CD4-positive, alpha-beta T cell (primary cell): ENCODE results near the gene ADK. TPM values are rescaled to one million over a fixed set of nuclear protein-coding genes. Genes with fewer than 3 reads are reported as not detected.

ENCODE experiments used
- ATAC-seq: fragments of 200-7000 bp; cut with Tn5 transposase; one replicate; pipeline ENCODE4 v1.10.0; 2022; ENCODE audit warnings: mild to moderate bottlenecking; ENCODE audit not compliant: poor library complexity
- CTCF ChIA-PET: fragments of 350-600 bp; sonication (Branson Sonifier 250); formaldehyde crosslinking; loops from one replicate; lab custom pipeline; 2021; ENCODE audit warnings: antibody characterized with exemption, inconsistent platforms; lab: Charles Lee
- POLR2A ChIA-PET: fragments of 350-600 bp; sonication (Branson Sonifier 250); formaldehyde crosslinking; loops from one replicate; lab custom pipeline; 2021; ENCODE audit warnings: antibody characterized with exemption, inconsistent platforms; lab: Charles Lee
- DNase-seq, 14 experiments: peaks; one replicate each; pipeline ENCODE4 v3.0.0-alpha.2; 2013 to 2020; ENCODE audit warnings: mixed read lengths in 2 of 14
- H3K27ac ChIP-seq, 2 donors: one replicate each; pipeline versions ENCODE4 v1.5.1 to v1.7.0; 2013; ENCODE audit warnings: low read length in 2 of 2, low read depth in 1 of 2, mild to moderate bottlenecking in 1 of 2
- H3K27me3 ChIP-seq, 2 experiments: 1 replicate in 1 of 2; 2 replicates in 1 of 2; pipeline versions ENCODE4 v1.6.1 to v1.7.0; 2013; ENCODE audit warnings: low read length in 2 of 2, control low read depth in 1 of 2, mild to moderate bottlenecking in 1 of 2, moderate library complexity in 1 of 2; ENCODE audit not compliant: insufficient read depth in 2 of 2, control insufficient read depth in 1 of 2
- H3K36me3 ChIP-seq: one replicate; pipeline ENCODE4 v1.6.1; 2013; ENCODE audit warnings: low read length, control low read depth; ENCODE audit not compliant: insufficient read depth
- H3K4me1 ChIP-seq: one replicate; pipeline ENCODE4 v1.6.1; 2013; ENCODE audit warnings: low read length, control low read depth; ENCODE audit not compliant: insufficient read depth
- H3K4me3 ChIP-seq: one replicate; pipeline ENCODE4 v1.5.1; 2013; ENCODE audit warnings: mild to moderate bottlenecking, low read length, moderate library complexity
- H3K9me3 ChIP-seq, 2 experiments: 1 replicate in 1 of 2; 2 replicates in 1 of 2; pipeline versions ENCODE4 v1.6.1 to v1.7.0; 2013; ENCODE audit warnings: low read length in 2 of 2, mild to moderate bottlenecking in 2 of 2, control low read depth in 1 of 2, moderate library complexity in 1 of 2; ENCODE audit not compliant: control insufficient read depth in 1 of 2, insufficient read depth in 1 of 2
- H3K27ac Mint-ChIP-seq: one replicate; pipeline ENCODE4 v1.8.0; 2020; ENCODE audit warnings: mixed read lengths
- H3K27me3 Mint-ChIP-seq: one replicate; pipeline ENCODE4 v1.8.0; 2021; ENCODE audit warnings: mixed read lengths
- H3K36me3 Mint-ChIP-seq: one replicate; pipeline ENCODE4 v1.8.0; 2021; ENCODE audit warnings: low read depth, mixed read lengths
- H3K4me1 Mint-ChIP-seq: one replicate; pipeline ENCODE4 v1.8.0; 2021; ENCODE audit warnings: low read depth, mixed read lengths
- H3K4me3 Mint-ChIP-seq: one replicate; pipeline ENCODE4 v1.8.0; 2020; ENCODE audit warnings: mild to moderate bottlenecking, mixed read lengths
- H3K9me3 Mint-ChIP-seq: one replicate; pipeline ENCODE4 v1.8.0; 2020; ENCODE audit warnings: mixed read lengths
- CTCF ChIP-seq: fragments of 200-600 bp; IDR thresholded peaks from one replicate; pipeline ENCODE4 v1.8.0; 2022; ENCODE audit warnings: antibody characterized with exemption, mild to moderate bottlenecking
- intact Hi-C, 2 experiments: fragments of 100-400 bp; cut with DNase I in 1 of 2; cut with micrococcal nuclease in 1 of 2; formaldehyde crosslinking; loops; one replicate each; pipeline versions ENCODE4 v1.15.1 to v1.9.0; 2023 to 2025; cut with DNase I, micrococcal nuclease
- total RNA-seq, 174 experiments: library from RNA in 2 of 174; stranded (reverse) in 2 of 174; gene quantifications; one replicate each; pipeline ENCODE4 v1.2.3 and lab custom pipeline; 2021 to 2026

Gene ADK
- total RNA-seq, 2 experiments from 2014 or later = 15.3 to 17.6 TPM

- POLR2A ChIA-PET = no interaction called here
- peaks cover 0 to 5% of the 10 kb centered on the region in 2 experiments for H3K9me3 ChIP-seq
- Mint-ChIP-seq H3K27ac (no peak overlapping the region), H3K4me1 (peaks cover 14% of the 10 kb centered on the region), H3K27me3 (no peaks in the 10 kb centered on the region), H3K9me3 (peaks cover 2% of the 10 kb centered on the region), H3K4me3 (no peak overlapping the region), H3K36me3 (peaks cover 70% of the 10 kb centered on the region)
- intact Hi-C loops = no loop called here
- H3K27me3 ChIP-seq = no peaks in the 10 kb centered on the region
- CTCF ChIA-PET = no interaction called here
- H3K4me3 ChIP-seq = no peak overlapping the region
- ATAC-seq (no peak), DNase-seq (no peak)
- H3K4me1 ChIP-seq = no peaks in the 10 kb centered on the region
- peaks cover 3% of the 10 kb centered on the region for H3K36me3 ChIP-seq
- H3K27ac ChIP-seq = no peak overlapping the region
- TF ChIP-seq CTCF = no peak
Observed at GRCh38 chr10:74500816-74501215, 349.8 kb downstream of the ADK start.

- no peak overlapping the region for H3K4me3 ChIP-seq
- no peak for TF ChIP-seq CTCF
- no peak for DNase-seq
- no peaks in the 10 kb centered on the region for H3K4me1 ChIP-seq
- Mint-ChIP-seq H3K27ac (no peak overlapping the region), H3K4me1 (peaks cover 14% of the 10 kb centered on the region), H3K9me3 (peaks cover 5% of the 10 kb centered on the region), H3K27me3 (no peaks in the 10 kb centered on the region), H3K36me3 (peaks cover 64% of the 10 kb centered on the region), H3K4me3 (no peak overlapping the region)
- no peak overlapping the region for H3K27ac ChIP-seq
- no peak for ATAC-seq
- H3K27me3 ChIP-seq = no peaks in the 10 kb centered on the region
- H3K36me3 ChIP-seq = peaks cover 3% of the 10 kb centered on the region
- no peaks in the 10 kb centered on the region for H3K9me3 ChIP-seq
- POLR2A ChIA-PET = no interaction called here
- intact Hi-C loops = no loop called here
- CTCF ChIA-PET = interaction anchor here (1.4 kb wide), 1 partner anchor 9 kb away, joined by 3 read pairs; no protein-coding TSS in a partner anchor
Observed at GRCh38 chr10:74502963-74503608, 352.1 kb downstream of the ADK start.

GRCh38 chr10:74507951-74508350 lies 356.9 kb downstream of the ADK start:
- CTCF ChIA-PET = no interaction called here
- intact Hi-C loops = no loop called here
- H3K36me3 Mint-ChIP-seq = peaks cover 81% of the 10 kb centered on the region

More at GRCh38 chr10:74507951-74508350, 356.9 kb downstream of the ADK start:
- H3K4me1 ChIP-seq = no peaks in the 10 kb centered on the region
- ATAC-seq (no peak), DNase-seq (no peak)
- no peak overlapping the region for H3K27ac Mint-ChIP-seq
- H3K4me3 ChIP-seq = no peak overlapping the region
- no peak overlapping the region for H3K27ac ChIP-seq
- H3K27me3 Mint-ChIP-seq = no peaks in the 10 kb centered on the region
- peaks cover 13% of the 10 kb centered on the region for H3K9me3 Mint-ChIP-seq
- TF ChIP-seq CTCF = no peak
- peaks cover 13% of the 10 kb centered on the region for H3K4me1 Mint-ChIP-seq
- H3K36me3 ChIP-seq = peaks cover 3% of the 10 kb centered on the region
- POLR2A ChIA-PET = no interaction called here
- H3K27me3 ChIP-seq = no peaks in the 10 kb centered on the region
- H3K9me3 ChIP-seq = peaks cover 7 to 19% of the 10 kb centered on the region in 2 experiments
- H3K4me3 Mint-ChIP-seq = no peak overlapping the region
